Astrocyte of the spinal cord (primary cell): ENCODE measurements around the gene HSPB7.

ENCODE experiments used
- DNase-seq: peaks from one replicate; pipeline ENCODE4 v3.0.0; 2011; ENCODE audit warnings: low read depth, low spot score
- H3K4me3 ChIP-seq: 2 replicates; pipeline ENCODE4 v1.5.1; 2011; ENCODE audit warnings: low read depth, mild to moderate bottlenecking, low read length, moderate library complexity
- in situ Hi-C: cut with HindIII; loops from 2 replicates; pipeline ENCODE4 v1.10.0; 2017; ENCODE audit warnings: low sequenced_read_pairs
- TF ChIP-seq, protein P1 (sequence below): IDR thresholded peaks from 2 replicates; pipeline ENCODE4 v1.5.1; 2012; ENCODE audit warnings: low read depth, mild to moderate bottlenecking, low read length, inconsistent platforms

HSPB7 gene

GRCh38 chr1:16017461-16018303 is at the start of gene HSPB7:
Gene HSPB7 (minus strand): TSS chr1:16018043. CDS start chr1:16017963, 80 bp downstream.
- TF ChIP-seq, protein P1, sequence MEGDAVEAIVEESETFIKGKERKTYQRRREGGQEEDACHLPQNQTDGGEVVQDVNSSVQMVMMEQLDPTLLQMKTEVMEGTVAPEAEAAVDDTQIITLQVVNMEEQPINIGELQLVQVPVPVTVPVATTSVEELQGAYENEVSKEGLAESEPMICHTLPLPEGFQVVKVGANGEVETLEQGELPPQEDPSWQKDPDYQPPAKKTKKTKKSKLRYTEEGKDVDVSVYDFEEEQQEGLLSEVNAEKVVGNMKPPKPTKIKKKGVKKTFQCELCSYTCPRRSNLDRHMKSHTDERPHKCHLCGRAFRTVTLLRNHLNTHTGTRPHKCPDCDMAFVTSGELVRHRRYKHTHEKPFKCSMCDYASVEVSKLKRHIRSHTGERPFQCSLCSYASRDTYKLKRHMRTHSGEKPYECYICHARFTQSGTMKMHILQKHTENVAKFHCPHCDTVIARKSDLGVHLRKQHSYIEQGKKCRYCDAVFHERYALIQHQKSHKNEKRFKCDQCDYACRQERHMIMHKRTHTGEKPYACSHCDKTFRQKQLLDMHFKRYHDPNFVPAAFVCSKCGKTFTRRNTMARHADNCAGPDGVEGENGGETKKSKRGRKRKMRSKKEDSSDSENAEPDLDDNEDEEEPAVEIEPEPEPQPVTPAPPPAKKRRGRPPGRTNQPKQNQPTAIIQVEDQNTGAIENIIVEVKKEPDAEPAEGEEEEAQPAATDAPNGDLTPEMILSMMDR, result peak; percentile 2
- peak; percentile 30 for DNase-seq
- in situ Hi-C loops, result no loop called here
- no peak within 1 kb of the TSS for H3K4me3 ChIP-seq

- no peak overlapping the region for H3K4me3 ChIP-seq
- peak; percentile 12 for DNase-seq
- TF ChIP-seq, protein P1, result no peak
- in situ Hi-C loops, result no loop called here
Measured at GRCh38 chr1:16067127-16067768, 49.4 kb upstream of the HSPB7 start.

DNA sequence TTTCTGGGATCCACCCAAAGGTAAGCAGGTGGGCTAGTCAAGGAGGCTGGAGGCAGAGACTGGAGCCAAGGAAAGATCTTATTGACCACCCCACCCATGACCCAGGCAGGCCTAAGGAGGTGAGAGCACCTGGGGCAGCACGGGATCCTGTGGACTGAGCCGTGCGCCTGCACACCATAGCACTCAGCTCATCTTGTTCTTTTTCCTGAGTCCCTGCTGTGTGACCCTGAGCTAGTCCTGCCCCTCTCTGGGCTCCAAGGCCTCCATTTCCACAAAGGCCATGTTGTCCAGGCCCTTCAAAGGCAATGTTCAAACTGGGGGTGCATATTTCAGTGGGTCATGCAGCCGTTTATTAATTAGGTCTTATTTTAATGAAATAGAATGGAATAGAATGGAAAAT is 48.4 kb upstream of the HSPB7 start:
- H3K4me3 ChIP-seq, result no peak overlapping the region
- DNase-seq, result no peak
- TF ChIP-seq, protein P1, result no peak
- in situ Hi-C loops, result no loop called here

GRCh38 chr1:16065269-16065576 is 47.4 kb upstream of the HSPB7 start:
- no peak overlapping the region for H3K4me3 ChIP-seq
- no peak for DNase-seq
- TF ChIP-seq, protein P1, result no peak
- in situ Hi-C loops, result no loop called here

- peak; percentile 16 for DNase-seq
- in situ Hi-C loops, result no loop called here
- TF ChIP-seq, protein P1, result peak; percentile 20
- H3K4me3 ChIP-seq, result no peak overlapping the region
Measured at GRCh38 chr1:16064536-16065268, 46.9 kb upstream of the HSPB7 start.

GRCh38 chr1:16063921-16064320 is 46.1 kb upstream of the HSPB7 start:
- H3K4me3 ChIP-seq, result no peak overlapping the region
- no peak for DNase-seq
- TF ChIP-seq, protein P1, result no peak
- in situ Hi-C loops, result no loop called here
